ENCODE results near the gene OR52M1. TPM values are rescaled to one million over a fixed set of nuclear protein-coding genes. Genes with fewer than 3 reads are reported as not detected.

The OR52M1 gene
- polyA plus RNA-seq, 1 donor (not counting 4 experiments of a cell fraction or from before 2014, with no cell fraction given): not detected

- H3K79me2 ChIP-seq (ENCODE audit: control insufficient read depth, insufficient read depth, low read length): no peaks in the 10 kb centered on the region
- H2AFZ ChIP-seq (ENCODE audit: control insufficient read depth, low read length): no peak overlapping the region
- H4K20me1 ChIP-seq (ENCODE audit: control insufficient read depth, extremely low read depth, insufficient read depth, low read length): no peaks in the 10 kb centered on the region
- H3K27me3 ChIP-seq (ENCODE audit: control insufficient read depth, extremely low read depth, insufficient read depth, low read length): no peaks in the 10 kb centered on the region
- no peaks in the 10 kb centered on the region for H3K9me3 ChIP-seq (ENCODE audit: control insufficient read depth, low read depth, low read length)
- H3K27ac ChIP-seq (ENCODE audit: control insufficient read depth, insufficient read depth, low read length): no peak overlapping the region
- H3K36me3 ChIP-seq (ENCODE audit: control insufficient read depth in 2 of 2, extremely low read depth in 1 of 2, insufficient read depth in 2 of 2, low read length in 2 of 2): no peaks in the 10 kb centered on the region
- TF ChIP-seq EZH2 (IDR thresholded peaks at IDR 0.05; ENCODE audit: low read length) (no peak), CTCF (optimal IDR thresholded peaks at IDR 0.05 in 1 of 3, IDR thresholded peaks at IDR 0.05 in 1 of 3, conservative IDR thresholded peaks at IDR 0.05 in 1 of 3; ENCODE audit: extremely low read depth in 1 of 3, insufficient read depth in 2 of 3, low read length in 3 of 3) (no peak)
- no peak overlapping the region for H3K9ac ChIP-seq (ENCODE audit: control insufficient read depth, extremely low read depth, insufficient read depth, low read length)
- dilution Hi-C loops (cut with MboI; ENCODE audit: extremely low pct_ligation_motif_present, low sequenced_read_pairs): no loop called here
- H3K4me3 ChIP-seq (ENCODE audit: control insufficient read depth in 2 of 3, extremely low read depth in 1 of 3, insufficient read depth in 2 of 3, low read depth in 1 of 3, low read length in 3 of 3): no peak overlapping the region
- FAIRE-seq: no peak
- H3K4me2 ChIP-seq (ENCODE audit: control insufficient read depth, extremely low read depth, insufficient read depth, low read depth, low read length): no peak overlapping the region
- H3K9me1 ChIP-seq (ENCODE audit: control insufficient read depth, extremely low read depth, insufficient read depth, low read length): no peaks in the 10 kb centered on the region
- peaks cover 8% of the 10 kb centered on the region for H3K4me1 ChIP-seq (ENCODE audit: control insufficient read depth, extremely low read depth, insufficient read depth, low read length)
- DNase-seq (ENCODE audit: low read depth, low spot score): no peak
Observed at GRCh38 chr11:4541071-4541470, 3.9 kb upstream of the OR52M1 start.

GRCh38 chr11:4543561-4543960 lies 1.4 kb upstream of the OR52M1 start:
- peak overlapping the region; percentile 41 for H2AFZ ChIP-seq (ENCODE audit: control insufficient read depth, low read length)
- peaks cover 8% of the 10 kb centered on the region for H3K4me1 ChIP-seq (ENCODE audit: control insufficient read depth, extremely low read depth, insufficient read depth, low read length)
- TF ChIP-seq EZH2 (IDR thresholded peaks at IDR 0.05; ENCODE audit: low read length) (no peak), CTCF (optimal IDR thresholded peaks at IDR 0.05 in 1 of 3, IDR thresholded peaks at IDR 0.05 in 1 of 3, conservative IDR thresholded peaks at IDR 0.05 in 1 of 3; ENCODE audit: extremely low read depth in 1 of 3, insufficient read depth in 2 of 3, low read length in 3 of 3) (no peak)
- no peaks in the 10 kb centered on the region for H3K79me2 ChIP-seq (ENCODE audit: control insufficient read depth, insufficient read depth, low read length)
- H3K27ac ChIP-seq (ENCODE audit: control insufficient read depth, insufficient read depth, low read length): no peak overlapping the region
- H3K9ac ChIP-seq (ENCODE audit: control insufficient read depth, extremely low read depth, insufficient read depth, low read length): no peak overlapping the region
- H3K27me3 ChIP-seq (ENCODE audit: control insufficient read depth, extremely low read depth, insufficient read depth, low read length): no peaks in the 10 kb centered on the region
- DNase-seq (ENCODE audit: low read depth, low spot score) (no peak), FAIRE-seq (peak; percentile 9)
- dilution Hi-C loops (cut with MboI; ENCODE audit: extremely low pct_ligation_motif_present, low sequenced_read_pairs): no loop called here
- H3K4me2 ChIP-seq (ENCODE audit: control insufficient read depth, extremely low read depth, insufficient read depth, low read depth, low read length): no peak overlapping the region
- no peaks in the 10 kb centered on the region for H3K9me1 ChIP-seq (ENCODE audit: control insufficient read depth, extremely low read depth, insufficient read depth, low read length)
- no peak overlapping the region for H3K4me3 ChIP-seq (ENCODE audit: control insufficient read depth in 2 of 3, extremely low read depth in 1 of 3, insufficient read depth in 2 of 3, low read depth in 1 of 3, low read length in 3 of 3)
- no peaks in the 10 kb centered on the region for H3K9me3 ChIP-seq (ENCODE audit: control insufficient read depth, low read depth, low read length)
- no peaks in the 10 kb centered on the region for H3K36me3 ChIP-seq (ENCODE audit: control insufficient read depth in 2 of 2, extremely low read depth in 1 of 2, insufficient read depth in 2 of 2, low read length in 2 of 2)
- H4K20me1 ChIP-seq (ENCODE audit: control insufficient read depth, extremely low read depth, insufficient read depth, low read length): no peaks in the 10 kb centered on the region
